HuH-7.5 (cell line): Measurements from ENCODE around the gene CEP128.
"Not testable (repeated sequence)": the region's sequence is repeated elsewhere in the genome, so short reads cannot be mapped to it uniquely, and the experiment has no call there.

Experiments used
- DNase-seq: peaks from one replicate; pipeline ENCODE4 v3.0.0; 2011; ENCODE audit warnings: low spot score

Gene CEP128

DNA sequence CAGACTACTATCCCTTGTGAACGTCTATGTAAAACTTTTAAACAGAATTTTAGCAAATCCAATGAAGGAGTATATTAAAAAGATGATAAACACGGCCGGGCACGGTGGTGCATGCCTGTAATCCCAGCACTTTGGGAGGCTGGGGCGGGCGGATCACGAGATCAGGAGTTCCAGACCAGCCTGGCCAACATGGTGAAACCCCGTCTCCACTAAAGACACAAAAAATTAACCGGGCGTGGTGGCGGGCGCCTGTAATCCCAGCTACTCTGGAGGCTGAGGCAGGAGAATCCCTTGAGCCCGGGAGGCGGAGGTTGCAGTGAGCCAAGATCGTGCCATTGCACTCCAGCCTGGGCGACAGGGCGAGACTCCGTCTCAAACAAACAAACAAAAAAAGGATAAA, 11.7 kb upstream of the CEP128 start:
- DNase-seq, result not testable (repeated sequence)

DNA sequence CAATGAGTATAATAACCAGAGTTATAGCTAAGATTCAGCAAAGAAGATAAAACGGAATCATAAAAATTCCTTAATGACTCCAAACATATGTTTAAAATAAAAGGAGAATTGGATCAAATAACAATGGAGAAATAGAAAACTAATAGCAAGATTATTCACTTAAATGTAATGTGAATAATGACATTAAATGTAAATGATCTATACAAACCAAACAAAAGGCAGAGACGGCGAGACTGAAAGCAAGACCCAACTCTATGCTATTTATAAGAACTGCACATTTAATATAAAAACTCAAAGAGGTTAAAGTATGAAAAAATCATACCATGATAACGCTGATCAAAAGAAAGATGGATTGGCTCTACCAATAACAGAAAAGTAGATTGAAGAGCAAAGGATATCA, 10.0 kb upstream of the CEP128 start:
- DNase-seq, result no peak

DNA sequence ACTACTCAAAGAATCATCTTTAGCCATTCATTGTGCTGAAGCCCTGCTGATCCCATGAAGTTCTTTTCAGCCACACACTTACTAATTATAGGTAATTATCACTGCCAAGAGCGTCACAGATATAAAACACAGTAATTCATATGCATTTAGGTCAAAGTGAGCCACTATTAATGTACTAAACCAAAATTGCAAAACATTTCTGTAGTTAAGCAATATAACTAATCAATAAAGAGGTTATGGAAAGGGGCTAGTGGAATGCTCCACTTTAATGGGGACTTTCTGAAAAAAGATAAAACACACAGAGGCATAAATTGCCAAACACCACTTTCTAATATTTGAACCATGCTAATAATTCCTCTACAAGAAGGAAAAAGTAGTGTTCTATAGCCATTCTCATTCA, 6.8 kb upstream of the CEP128 start:
- DNase-seq, result no peak

DNA sequence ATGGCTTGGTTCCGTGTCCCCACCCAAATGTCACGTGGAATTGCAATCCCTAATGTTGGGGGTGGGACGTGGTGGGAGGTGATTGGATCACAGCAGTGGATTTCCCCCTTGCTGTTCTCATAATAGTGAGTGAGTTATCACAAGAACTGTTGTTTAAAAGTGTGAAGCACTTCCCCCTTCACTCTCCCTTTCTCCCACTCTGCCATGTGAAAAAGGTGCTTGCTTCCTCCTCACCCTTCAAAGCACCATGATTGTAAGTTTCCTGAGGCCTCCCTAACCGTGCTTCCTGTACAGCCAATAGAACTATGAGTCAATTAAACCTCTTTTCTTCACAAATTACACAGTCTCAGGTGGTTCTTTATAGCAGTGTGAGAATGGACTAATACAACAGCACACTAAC, 5.3 kb upstream of the CEP128 start:
- DNase-seq, result no peak

DNA sequence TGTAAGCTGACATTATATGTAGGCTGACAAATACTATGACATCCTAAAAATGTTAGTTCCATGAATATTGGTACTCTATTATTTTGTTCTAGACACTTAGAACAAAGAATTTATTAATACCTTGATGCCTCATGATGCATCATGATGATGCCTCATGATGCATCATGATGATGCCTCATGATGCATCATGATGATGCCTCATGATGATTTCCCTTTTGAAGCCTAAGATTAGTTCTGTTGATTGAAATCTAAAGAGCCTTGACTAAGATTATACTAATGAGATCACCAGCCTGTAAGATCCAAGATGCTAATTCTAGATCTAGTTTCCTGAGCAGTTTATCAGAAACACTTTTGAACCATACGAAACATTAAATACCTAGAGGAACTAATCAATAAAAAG, 4.6 kb upstream of the CEP128 start:
- DNase-seq, result no peak

DNA sequence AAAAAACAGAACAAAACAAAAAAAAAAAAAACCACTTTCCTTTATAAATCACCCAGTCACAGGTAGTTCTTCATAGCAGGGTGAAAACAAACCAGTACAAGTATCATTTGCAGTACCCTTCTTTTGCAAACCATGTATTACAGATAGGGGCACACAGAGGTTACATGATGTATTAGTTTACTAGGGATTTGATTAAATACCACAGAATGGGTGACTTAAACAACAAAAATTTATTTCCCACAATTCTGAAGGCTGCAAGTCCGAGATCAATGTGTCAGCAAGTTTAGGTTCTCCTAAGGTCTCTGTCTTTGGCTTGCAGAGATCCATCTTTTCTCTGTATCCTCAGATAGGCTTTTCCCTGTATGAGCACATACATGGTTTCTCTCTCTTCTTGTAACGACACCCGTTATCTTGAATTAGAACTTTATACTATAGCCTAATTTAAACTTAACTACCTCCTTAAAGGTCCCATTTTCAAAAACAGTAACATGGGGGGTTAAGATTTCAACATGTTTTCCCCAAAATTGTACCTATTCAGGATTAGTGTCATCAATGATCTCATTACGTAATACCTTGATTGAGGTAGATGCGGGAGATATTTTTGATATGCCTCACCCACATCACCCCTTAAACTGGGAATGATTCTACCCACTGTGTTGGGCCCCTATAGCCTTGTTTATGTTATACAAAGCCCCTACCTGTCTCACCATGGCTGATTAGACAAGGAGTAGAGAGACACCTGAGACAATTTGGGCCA, 3.5 kb upstream of the CEP128 start:
- no peak for DNase-seq

DNA sequence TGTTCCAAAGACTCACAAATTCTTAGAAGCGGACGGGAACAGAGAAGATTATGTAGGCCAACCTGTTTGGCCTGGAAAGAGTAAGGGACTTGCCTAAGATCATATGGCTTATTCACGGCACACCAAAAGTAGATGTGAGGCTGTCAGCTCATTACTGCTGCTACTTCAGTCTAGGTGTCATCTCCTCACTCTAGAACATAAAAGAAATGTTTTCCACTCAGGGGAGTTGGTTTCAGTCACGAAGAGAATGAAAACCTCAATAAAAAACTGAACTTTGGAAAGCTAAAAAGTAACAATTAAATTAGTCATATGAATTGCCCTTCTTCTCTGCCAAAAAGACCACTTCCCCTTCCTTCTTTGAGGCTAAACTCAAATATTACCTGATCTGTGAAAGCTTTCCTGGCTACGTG, 658 bp upstream of the CEP128 start:
- no peak for DNase-seq

DNA sequence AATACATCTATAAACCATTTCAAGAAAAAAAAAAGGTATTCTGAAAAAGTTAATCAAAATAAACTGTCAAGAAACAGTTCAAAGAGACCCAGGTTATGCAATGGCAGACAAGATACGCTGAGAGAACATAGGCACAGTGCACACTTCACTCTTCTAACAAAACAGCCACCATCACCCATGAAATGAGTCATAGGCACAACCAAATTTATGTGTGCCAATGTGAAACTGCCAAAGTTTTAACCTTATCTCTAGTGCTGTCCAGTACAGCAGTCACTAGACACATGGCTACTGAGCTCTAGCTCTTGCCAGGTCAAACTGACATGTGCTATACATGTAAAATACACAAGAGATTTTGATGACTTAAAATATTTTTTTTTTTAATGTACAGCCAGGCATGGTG, 1.4 kb downstream of the CEP128 start:
- no peak for DNase-seq

DNA sequence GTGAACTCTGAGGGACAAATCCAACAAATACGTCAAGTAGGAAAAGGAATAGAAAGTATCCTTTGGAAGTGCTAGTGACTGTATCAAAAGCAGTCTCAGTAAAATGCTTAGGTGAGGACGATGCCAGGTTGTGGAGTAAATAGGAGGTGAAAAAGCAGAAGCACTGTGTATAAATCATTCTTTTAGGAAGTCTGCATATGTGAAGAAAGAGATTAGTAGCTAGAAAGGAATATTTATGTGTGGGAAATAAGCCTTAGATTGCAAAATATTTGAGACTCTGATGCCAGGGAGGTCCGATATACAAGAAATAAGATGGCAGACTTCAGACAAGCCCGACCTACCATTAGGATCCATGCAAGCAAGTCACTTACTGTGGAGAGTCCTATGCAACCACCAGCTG, 7.9 kb downstream of the CEP128 start:
- no peak for DNase-seq

DNA sequence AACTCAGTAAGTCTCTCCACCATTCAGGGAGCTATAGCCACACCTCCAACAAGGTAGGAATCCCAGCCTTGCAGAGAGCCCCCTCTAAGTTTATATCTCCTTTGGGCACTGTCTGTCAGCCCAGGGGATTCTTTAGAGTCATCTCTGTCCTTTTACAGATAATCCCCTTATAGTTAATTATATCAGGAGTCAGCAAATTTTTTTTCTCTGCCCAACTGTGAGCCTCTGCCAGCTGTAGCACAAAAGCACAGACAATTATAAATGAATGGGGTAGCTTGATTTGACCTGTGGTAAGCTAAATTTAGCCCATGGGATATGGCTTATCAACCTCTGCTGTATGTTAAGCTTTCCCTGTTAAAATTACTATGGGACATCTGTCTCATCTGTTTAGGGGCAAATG, 8.3 kb downstream of the CEP128 start:
- no peak for DNase-seq

DNA sequence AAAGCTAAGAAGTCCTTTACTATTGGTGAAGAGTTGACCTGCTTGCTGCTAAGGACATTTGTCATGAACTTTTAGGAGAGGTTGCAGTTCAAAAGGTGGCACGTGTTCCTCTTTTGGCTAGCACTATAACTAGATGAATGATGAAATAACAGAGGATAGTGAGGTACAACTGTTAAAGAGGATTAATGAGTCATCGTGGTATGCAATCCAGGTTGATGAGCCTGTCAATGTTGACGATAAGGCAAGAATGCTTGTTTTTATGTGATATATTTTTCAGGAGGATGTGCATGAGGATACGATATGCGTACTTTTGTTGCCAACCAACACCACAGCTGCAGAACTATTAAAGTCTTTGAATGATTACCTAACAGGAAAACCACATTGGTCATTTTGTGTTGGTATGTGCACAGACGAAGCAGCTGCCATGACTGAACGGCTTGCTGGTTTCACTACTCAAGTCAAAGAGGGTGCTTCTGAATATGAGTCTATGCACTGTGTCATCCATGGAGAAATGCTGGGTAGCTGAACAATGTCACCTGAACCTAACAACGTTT, 10.6 kb downstream of the CEP128 start:
- DNase-seq, result no peak

DNA sequence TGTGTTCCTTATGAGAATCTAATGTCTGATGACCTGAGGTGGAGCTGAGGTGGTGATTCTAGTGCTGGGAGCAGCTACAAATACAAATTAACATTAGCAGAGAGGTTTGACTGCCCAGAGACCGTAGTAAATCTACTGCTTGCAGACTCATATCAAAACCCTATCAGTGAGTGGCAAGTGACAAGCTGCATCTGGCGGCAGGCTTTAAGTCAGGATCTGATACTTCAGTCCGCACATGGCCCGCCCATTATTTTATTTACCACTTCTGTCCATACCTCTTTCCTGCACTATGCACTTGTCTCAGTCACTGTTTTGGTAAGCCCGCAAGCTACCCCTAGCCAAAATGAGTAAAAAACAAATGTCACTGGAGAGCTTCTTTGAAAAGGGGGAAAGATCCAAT, 11.4 kb downstream of the CEP128 start:
- no peak for DNase-seq

DNA sequence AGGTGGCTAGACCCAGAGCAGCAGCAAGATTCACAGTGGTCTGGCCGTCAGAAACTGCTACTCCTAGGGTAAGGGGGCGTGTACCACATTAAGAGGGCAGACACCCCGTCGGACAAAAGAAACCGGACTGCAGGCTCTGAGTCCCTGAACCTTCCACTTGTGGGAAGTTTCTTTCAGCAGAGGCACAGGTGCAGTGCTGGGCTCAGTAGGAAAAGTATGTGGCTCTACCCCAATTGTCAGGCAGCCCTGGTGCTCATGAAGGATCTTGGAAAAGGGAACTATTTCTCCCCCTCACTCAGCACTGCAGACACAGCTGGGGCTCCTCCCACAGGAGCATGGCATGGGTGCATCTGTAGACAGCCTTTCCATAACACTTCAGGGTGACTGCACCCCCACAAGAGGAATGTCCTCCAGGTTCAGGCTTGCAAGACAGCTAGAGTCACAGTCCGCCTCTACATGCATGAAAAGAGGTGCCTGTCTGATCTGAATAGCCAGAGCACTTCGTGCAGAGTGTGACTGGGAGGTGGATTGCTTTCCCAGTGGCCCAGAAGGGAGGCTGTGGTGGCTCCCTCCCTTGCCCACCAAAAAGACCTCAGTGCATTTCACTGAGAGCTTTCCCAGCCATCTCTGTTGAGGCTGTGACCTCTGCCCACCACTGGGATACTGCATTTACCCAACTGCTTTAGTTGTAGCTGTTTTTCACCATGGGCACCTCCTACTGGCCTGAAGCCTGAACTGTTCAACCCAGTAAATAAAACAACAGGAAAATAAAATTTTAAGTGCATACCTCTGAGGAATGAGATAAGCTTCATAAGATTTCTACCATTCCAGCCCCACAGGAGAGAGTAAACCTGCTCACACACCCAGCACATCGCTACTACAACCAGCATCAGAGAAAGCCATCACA, 14.2 kb downstream of the CEP128 start:
- DNase-seq, result no peak

DNA sequence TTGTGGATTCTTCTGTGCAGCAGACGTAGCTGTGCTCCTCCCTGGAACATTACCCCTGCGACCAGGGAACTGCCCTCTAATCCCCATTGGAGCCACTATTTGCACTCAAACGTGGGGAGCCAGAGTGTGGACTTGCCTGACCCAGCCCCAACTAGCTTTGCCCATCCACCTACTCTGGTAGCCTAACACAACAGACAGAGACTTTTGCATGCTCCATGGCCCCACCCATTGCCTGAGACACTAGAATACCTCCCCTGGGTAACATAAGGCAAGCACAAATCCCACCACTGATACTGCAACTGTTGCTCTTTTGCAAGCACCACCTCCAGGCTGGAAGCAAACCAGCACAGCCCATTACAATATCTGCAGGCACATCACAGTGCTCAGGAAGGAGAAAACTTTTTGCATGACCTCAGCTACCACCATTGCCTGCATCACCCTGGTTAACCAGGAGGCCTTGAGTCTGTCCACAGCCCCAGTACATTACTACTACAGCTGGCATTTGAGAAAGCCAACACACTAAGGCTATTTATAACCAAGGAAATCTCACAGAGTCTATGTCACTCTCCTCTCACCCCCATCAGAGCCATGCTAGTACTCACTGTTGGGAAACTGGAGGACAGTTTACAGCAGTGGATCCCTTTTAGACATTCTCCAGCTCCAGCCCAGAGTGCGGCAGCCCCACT, 15.0 kb downstream of the CEP128 start:
- no peak for DNase-seq

DNA sequence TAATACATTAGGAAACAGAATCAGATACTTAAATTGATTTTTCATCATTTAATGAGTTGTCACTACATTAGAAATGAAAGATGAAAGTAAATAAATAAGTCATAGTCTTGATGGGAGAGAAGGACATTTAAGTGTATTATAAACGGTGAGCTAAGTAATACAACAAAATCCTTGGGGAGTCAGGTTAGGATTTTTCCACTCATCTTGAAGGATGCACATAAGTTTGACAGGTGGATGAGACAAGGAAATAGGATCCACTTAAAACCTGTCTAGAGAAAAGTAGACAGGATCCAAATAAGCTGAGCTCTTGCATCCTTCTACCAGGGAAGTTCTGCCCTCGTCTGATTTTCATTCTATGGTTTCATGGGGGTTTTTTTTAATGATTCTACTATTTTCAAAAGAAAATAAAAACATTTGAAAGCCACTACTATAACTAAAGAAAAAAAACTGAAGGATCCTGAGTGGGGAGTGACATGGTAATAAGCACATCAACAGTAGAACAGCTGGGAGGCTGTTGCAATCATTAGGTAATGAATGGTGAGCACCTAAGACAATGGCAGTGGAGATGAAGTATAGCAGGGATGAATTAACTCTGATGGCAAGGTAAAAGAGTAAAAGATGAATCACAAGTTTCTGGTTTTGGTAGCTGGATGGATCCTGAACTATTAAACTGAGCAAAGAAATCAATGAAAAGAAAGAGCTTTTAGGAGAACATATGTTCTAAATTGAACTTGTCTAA, 17.0 kb downstream of the CEP128 start:
- no peak for DNase-seq

DNA sequence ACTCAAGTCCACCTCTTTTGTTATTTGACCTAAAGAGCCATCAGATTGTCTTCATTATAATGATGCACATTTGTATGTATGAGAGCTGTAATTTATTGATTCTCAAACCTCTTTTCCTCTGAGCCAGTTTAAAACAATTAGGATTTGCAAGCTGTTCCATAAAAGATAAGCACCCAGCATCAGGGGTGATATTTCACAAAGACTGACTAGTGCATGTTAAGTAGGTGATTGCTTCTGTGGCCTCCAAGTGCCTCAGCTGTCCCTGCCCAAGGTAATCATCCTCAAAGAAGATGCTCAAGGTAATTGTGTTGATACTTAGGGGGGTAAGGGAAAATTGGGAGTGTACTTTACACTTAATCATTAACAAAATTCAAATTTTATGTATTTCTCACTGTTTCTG, 18.2 kb downstream of the CEP128 start:
- no peak for DNase-seq

DNA sequence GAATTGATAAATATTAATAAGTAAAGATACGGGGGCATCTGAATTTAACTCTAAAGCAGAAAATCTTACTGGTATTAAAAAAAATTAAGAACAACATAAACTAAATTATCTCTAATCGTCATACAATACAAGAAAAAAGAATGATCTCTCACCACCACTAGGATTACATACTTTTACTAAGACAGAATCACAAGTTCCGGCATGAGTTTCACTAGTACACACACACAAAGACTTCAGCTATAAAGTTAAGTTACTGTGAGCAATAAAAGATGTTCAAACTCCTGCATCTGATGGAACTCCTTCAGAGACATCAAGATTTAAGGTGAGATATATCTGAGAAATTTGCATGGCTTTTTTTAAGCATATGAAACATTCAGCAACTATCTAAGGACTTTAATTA, 21.9 kb downstream of the CEP128 start:
- no peak for DNase-seq

DNA sequence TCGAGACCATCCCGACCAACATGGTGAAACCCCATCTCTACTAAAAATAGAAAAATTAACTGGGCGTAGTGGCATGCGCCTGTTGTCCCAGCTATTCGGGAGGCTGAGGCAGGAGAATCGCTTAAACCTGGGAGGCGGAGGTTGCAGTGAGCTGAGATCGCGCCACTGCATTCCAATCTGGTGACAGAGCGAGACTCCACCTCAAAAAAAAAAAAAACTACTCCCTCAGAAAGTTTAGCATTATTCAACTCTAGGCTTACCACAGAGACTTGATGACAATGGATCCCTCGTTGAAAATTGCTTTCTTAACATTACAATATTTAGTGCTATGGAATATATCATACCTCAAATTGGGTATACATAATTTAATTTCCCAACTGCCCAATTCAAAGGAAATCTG, 29.5 kb downstream of the CEP128 start:
- not testable (repeated sequence) for DNase-seq

DNA sequence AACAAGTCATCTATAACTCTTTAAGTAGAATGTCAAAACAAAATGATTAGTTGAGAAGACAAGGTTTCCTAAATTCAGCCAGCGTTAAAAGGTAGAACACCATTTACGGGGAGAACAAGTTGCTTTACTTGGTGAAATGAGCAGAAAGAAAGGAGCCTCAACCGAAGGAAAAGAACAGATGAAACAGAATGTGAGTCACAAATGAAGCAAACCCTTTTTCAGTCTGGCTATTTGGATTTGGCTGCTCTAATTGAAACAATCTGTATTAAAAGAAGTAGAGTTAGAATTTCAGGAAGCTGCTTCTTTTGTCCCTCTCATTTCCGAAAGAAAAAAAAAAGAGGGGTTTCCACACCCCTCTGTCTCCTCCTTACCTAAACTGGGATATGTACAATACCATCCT, 34.6 kb downstream of the CEP128 start:
- DNase-seq, result no peak

DNA sequence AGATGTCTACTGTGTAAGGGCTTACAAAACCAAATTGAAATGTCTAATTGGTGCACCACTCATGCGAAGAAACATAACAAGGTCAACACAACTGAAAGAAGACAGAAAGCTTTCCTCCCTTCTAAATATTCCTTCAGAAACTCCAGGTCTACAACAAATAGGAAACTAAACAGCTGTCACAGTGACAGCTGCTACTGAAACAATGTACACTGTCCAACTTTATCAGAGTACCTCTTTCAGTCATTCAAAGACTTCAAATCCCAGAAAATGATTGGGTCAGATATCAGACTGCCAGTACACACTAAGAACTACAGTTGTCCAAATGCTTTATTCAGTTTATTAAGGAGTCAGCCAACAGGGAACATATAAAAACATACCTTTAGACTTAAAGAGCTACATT, 35.2 kb downstream of the CEP128 start:
- DNase-seq, result no peak

DNA sequence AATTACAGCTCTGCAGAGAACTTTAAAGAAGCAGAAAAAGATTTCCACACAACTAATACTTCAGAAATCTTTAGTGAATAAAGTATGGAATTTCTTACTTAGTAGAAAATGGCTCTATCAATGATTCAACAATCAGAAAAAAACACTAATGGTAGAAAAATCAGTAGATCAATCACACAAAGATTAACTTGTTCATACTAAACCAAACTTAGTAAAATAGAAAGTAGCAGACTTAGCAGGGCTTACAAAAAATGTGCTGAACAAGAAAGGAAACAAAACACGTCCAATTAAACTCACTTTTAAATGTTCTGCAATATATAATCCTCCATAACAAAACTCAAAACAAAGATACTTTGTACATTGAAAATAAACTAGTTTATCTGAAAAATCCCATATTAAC, 38.9 kb downstream of the CEP128 start:
- DNase-seq, result no peak

DNA sequence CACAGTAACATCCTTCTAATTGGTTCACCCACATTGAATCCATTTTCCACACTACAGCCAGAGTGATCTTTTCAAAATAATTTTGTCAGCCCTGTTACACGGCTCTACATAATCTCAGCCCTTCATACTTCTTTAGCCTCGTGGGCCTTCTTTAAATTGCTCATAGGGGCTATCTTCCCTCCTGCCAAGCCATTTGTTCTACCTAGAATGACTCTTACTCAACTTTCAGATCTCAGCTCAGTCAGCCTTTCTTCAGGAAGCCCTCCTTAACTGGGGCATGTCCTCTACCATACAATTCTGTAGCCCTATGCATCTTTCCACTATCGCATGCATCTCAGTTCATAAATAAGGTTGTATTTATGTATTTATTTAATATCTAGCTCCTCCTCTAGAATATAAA, 39.7 kb downstream of the CEP128 start:
- DNase-seq, result no peak
